SK-N-SH (cell line): Measurements from ENCODE around the gene PHKA1. TPM values are rescaled to one million over a fixed set of nuclear protein-coding genes. Genes with fewer than 3 reads are reported as not detected.
A peak's percentile ranks its signal among the peaks of the same experiment; 100 is the strongest.
"Not testable (repeated sequence)": the region's sequence is repeated elsewhere in the genome, so short reads cannot be mapped to it uniquely, and the experiment has no call there.

Source experiments
- CTCF ChIA-PET: fragments of 300-600, 350-600 bp; formaldehyde crosslinking; extraction: SDS; loops from one replicate; lab custom pipeline; 2021; lab: Yijun Ruan, JAX
- POLR2A ChIA-PET: fragments of 350-600 bp; sonication (Branson Sonifier 250); formaldehyde crosslinking; extraction: SDS; loops from one replicate; lab custom pipeline; 2020; ENCODE audit warnings: antibody characterized with exemption, inconsistent platforms; lab: Yijun Ruan, JAX
- DNase-seq: peaks from one replicate; pipeline ENCODE4 v3.0.0; 2012
- H2AFZ ChIP-seq: fragments of 200-600 bp; sonication (generic); 2 replicates; pipeline ENCODE4 v1.8.1; 2016; ENCODE audit warnings: antibody characterized with exemption, mild to moderate bottlenecking, low read depth
- H3F3A ChIP-seq: fragments of 200-600 bp; sonication (generic); replicated peaks from 2 replicates; pipeline ENCODE3; 2016; ENCODE audit warnings: antibody characterized with exemption, mild to moderate bottlenecking; ENCODE audit not compliant: insufficient read depth
- H3K27ac ChIP-seq, 2 experiments: fragments of 200-500 bp in 1 of 2; fragments of 200-600 bp in 1 of 2; sonication (Bioruptor generic) in 1 of 2; sonication (generic), shearing (Covaris generic) in 1 of 2; 2 replicates each; pipeline versions ENCODE4 v1.5.1 to v1.6.1; 2014 to 2016; ENCODE audit warnings: low read depth in 2 of 2, inconsistent platforms in 1 of 2, low read length in 1 of 2, mild to moderate bottlenecking in 1 of 2, mixed read lengths in 1 of 2
- H3K27me3 ChIP-seq: fragments of 200-600 bp; sonication (generic), shearing (Covaris generic); 2 replicates; pipeline ENCODE4 v1.6.1; 2016; ENCODE audit warnings: mixed run types; ENCODE audit not compliant: insufficient read depth
- H3K36me3 ChIP-seq, 2 experiments: fragments of 200-500 bp in 1 of 2; fragments of 200-600 bp in 1 of 2; sonication (Bioruptor generic) in 1 of 2; sonication (generic) in 1 of 2; replicated peaks in 1 of 2; 2 replicates each; pipeline versions ENCODE3 to v1.5.1; 2014 to 2016; ENCODE audit warnings: low read length in 1 of 2, mild to moderate bottlenecking in 1 of 2; ENCODE audit not compliant: insufficient read depth in 2 of 2, control insufficient read depth in 1 of 2
- H3K4me1 ChIP-seq, 2 experiments: fragments of 200-500 bp in 1 of 2; fragments of 200-600 bp in 1 of 2; sonication (Bioruptor generic) in 1 of 2; sonication (generic), shearing (Covaris generic) in 1 of 2; 2 replicates each; pipeline versions ENCODE4 v1.5.1 to v1.6.1; 2014 to 2016; ENCODE audit warnings: low read depth in 1 of 2, low read length in 1 of 2, mixed run types in 1 of 2; ENCODE audit not compliant: insufficient read depth in 2 of 2, control insufficient read depth in 1 of 2
- H3K4me2 ChIP-seq: fragments of 200-600 bp; sonication (generic), shearing (Covaris generic); 2 replicates; pipeline ENCODE4 v1.6.1; 2017; ENCODE audit warnings: mixed run types
- H3K4me3 ChIP-seq, 2 experiments: fragments of 200-500 bp in 1 of 2; fragments of 200-600 bp in 1 of 2; sonication (Bioruptor generic) in 1 of 2; sonication (generic), shearing (Covaris generic) in 1 of 2; 2 replicates each; pipeline versions ENCODE4 v1.5.1 to v1.8.1; 2014 to 2016; ENCODE audit warnings: low read depth in 2 of 2, inconsistent platforms in 1 of 2, low read length in 1 of 2, mild to moderate bottlenecking in 1 of 2, mixed read lengths in 1 of 2, moderate library complexity in 1 of 2
- H3K79me2 ChIP-seq: fragments of 200-600 bp; sonication (generic); 2 replicates; pipeline ENCODE4 v1.8.1; 2017; ENCODE audit warnings: mild to moderate bottlenecking; ENCODE audit not compliant: insufficient read depth
- H3K9ac ChIP-seq: fragments of 200-600 bp; sonication (generic); 2 replicates; pipeline ENCODE4 v1.6.1; 2017; ENCODE audit warnings: mixed run types
- H3K9me2 ChIP-seq: fragments of 200-600 bp; sonication (generic); 2 replicates; pipeline ENCODE4 v1.6.1; 2017; ENCODE audit warnings: mixed run types
- H3K9me3 ChIP-seq: fragments of 200-600 bp; sonication (generic); 2 replicates; pipeline ENCODE4 v1.6.1; 2017; ENCODE audit warnings: mixed run types, mild to moderate bottlenecking, moderate library complexity
- H4K20me1 ChIP-seq: fragments of 200-600 bp; sonication (generic); 2 replicates; pipeline ENCODE4 v1.6.1; 2017; ENCODE audit warnings: mild to moderate bottlenecking, mixed run types; ENCODE audit not compliant: insufficient read depth
- MXI1 ChIP-seq: IDR thresholded peaks from 2 replicates; pipeline ENCODE4 v1.6.1; 2012; ENCODE audit warnings: mild to moderate bottlenecking, low read depth, low read length, improper control_type of control experiment
- NRF1 ChIP-seq: IDR thresholded peaks from 2 replicates; pipeline ENCODE4 v1.6.1; 2012; ENCODE audit warnings: low read depth, mild to moderate bottlenecking, low read length
- WGBS: methylation state at CpG from one replicate; pipeline ENCODE4 v1.1.6; 2017; ENCODE audit warnings: low lambda C conversion rate; 5-methylcytosine and 5-hydroxymethylcytosine counted together
- polyA plus RNA-seq, 3 experiments: library from polyadenylated mRNA; depleted of rRNA; stranded (reverse); fragments of >200 nt; gene quantifications; 2 replicates each; pipeline ENCODE4 v1.2.3, GENCODE V29; 2012
- TF ChIP-seq, protein P1 (sequence below): IDR thresholded peaks from 2 replicates; pipeline ENCODE4 v1.4.0; 2012; ENCODE audit warnings: low read depth

PHKA1 gene
- polyA plus RNA-seq (2012; rRNA removed), result 4.8 and 6.2 TPM in 2 replicates
- polyA plus RNA-seq (2012; cell fraction: cytosol; rRNA removed), result 4.7 and 5.6 TPM in 2 replicates
- polyA plus RNA-seq (2012; cell fraction: nucleus; rRNA removed), result 8.0 and 10.5 TPM in 2 replicates

DNA sequence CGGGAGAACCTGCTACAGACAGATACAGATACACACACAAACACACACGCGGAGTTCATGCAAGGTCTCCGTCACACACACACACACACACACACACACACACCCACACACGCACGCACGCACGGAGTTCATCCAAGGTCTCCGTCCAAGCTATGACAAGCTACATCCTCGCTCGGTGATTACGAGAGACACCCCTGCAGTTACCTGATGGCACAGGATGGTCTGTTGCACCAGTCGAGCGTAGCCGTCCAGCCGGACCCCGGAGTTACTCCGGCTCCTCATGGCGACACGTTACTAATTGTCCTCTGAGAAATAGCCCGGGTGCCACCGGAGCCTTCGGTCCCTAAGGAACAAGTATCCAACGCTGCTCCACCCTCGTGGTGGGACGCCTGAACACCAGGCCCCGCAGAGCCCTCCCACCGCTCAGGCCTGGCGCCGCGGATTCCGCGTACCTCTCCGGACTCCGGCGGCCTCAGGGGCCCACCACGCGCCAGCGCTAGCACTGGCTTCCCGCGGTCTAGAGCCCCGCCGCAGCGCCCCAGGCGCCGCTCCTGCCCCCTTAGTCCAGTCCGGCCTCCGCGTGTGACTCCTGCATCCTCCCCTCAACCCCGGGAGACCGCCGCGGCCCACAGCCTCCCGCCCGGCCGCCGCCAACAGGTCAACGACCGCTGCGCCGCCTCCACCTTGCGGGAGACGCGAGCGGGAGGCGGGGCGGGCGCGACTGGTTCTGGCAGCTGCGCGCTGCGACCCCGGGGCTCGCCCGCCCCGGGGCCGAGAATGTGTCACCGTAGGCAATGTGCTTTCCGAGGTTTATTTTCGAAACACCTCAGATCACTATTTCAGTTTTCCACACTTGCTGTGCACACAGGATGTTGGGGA, at the start of gene PHKA1:
Gene PHKA1 (minus strand): TSS at position 708 of the 879 bp plus-strand sequence. CDS start 426 bp downstream, at position 282.
- peak within 1 kb of the TSS; percentile 42 to 66 for H3K4me3 ChIP-seq
- WGBS, result 6% methylated on average over 36 of the region's 80 CpGs
- not testable (repeated sequence) for H3K9me3 ChIP-seq
- peak; percentile 59 for TF ChIP-seq MXI1
- TF ChIP-seq, protein P1, sequence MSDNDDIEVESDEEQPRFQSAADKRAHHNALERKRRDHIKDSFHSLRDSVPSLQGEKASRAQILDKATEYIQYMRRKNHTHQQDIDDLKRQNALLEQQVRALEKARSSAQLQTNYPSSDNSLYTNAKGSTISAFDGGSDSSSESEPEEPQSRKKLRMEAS, result 0 out of 2 replicates have a peak, but pooled peaks have one; percentile 7
- TF ChIP-seq NRF1, result peak; percentile 46; the same call in 1 of the 2 replicates
- TF ChIP-seq, all 33 proteins: peak for 3; not testable (repeated sequence) for 30
- H3K79me2 ChIP-seq, H3K36me3 ChIP-seq, H3K9me2 ChIP-seq, H4K20me1 ChIP-seq, H3K4me1 ChIP-seq: not testable (repeated sequence)
- H3K4me2 ChIP-seq, result peak within 1 kb of the TSS; percentile 79
- peak within 1 kb of the TSS; percentile 44; the same call in 1 of the 2 replicates for H3K9ac ChIP-seq
- DNase-seq, result peak; percentile 75
- peak within 1 kb of the TSS; percentile 46 to 73; a peak in 3 of 4 replicates for H3K27ac ChIP-seq
- peaks cover 14% of the 10 kb centered on the region for H3F3A ChIP-seq
- peaks cover 13% of the 10 kb centered on the region; the same call in 1 of the 2 replicates for H3K27me3 ChIP-seq
- ChIA-PET CTCF (interaction anchor here (0.8 to 1.3 kb wide), 3 partner anchors 8 to 892 kb away, joined by 3 read pairs; no protein-coding TSS in a partner anchor), POLR2A (interaction anchor here (1.4 kb wide), 1 partner anchor 437 kb away, joined by 4 read pairs; the partner anchor contains the start of gene RPS4X)
- peak within 1 kb of the TSS; percentile 71 for H2AFZ ChIP-seq

DNA sequence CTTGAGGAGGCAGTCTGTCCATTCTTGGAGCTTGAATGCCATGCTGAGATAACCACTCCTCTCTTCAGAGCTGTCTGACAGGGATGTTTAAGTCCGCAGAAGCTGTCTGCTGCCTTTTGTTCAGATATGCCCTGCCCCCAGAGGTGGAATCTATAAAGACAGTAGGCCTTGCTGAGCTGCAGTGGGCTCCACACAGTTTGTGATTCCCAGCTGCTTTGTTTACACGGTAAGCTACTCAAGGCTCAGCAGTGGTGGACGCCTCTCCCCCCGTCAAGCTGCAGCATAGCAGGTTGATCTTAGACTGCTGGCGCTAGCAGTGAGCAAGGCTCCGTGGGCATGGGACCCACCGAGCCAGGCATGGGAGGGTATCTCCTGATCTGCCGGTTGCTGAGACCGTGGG, 46.3 kb upstream of the PHKA1 start:
- CTCF ChIA-PET, H3K79me2 ChIP-seq, H3K36me3 ChIP-seq, H3K4me1 ChIP-seq, H3K9me3 ChIP-seq, H3K27ac ChIP-seq, POLR2A ChIA-PET, H3K4me2 ChIP-seq, H3K4me3 ChIP-seq, H3K9ac ChIP-seq, H4K20me1 ChIP-seq, H3K9me2 ChIP-seq, H2AFZ ChIP-seq, DNase-seq, H3F3A ChIP-seq, H3K27me3 ChIP-seq: not testable (repeated sequence)
- WGBS, result no CpG with 5 or more reads among the region's 9 CpGs

DNA sequence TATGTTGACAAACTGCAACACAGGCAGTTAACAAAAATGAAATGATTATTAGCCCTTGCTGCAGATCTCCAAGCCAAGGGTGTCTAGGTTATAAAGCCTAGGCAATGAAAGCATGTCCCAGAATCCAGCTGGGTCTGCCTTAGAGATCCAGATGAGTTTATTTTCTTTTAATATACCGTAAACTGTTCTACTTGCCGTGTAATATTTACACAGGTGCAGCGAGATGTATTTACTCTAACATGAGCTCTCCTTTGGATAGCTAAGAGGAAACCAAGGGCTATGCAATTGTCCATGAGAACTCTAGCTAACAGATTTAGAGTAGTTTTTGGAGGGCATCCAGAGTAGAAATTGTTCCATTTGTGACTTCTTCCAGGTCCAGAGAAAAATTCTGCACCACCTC, 34.4 kb upstream of the PHKA1 start:
- no CpG with 5 or more reads among the region's 3 CpGs for WGBS
- H3K9me3 ChIP-seq, H3K36me3 ChIP-seq, H3K79me2 ChIP-seq, H3K9ac ChIP-seq, CTCF ChIA-PET, H3K9me2 ChIP-seq, H3K4me3 ChIP-seq, H3K27ac ChIP-seq, POLR2A ChIA-PET, H3K4me2 ChIP-seq, H3K27me3 ChIP-seq, DNase-seq, H3F3A ChIP-seq, H4K20me1 ChIP-seq, H3K4me1 ChIP-seq, H2AFZ ChIP-seq: not testable (repeated sequence)

DNA sequence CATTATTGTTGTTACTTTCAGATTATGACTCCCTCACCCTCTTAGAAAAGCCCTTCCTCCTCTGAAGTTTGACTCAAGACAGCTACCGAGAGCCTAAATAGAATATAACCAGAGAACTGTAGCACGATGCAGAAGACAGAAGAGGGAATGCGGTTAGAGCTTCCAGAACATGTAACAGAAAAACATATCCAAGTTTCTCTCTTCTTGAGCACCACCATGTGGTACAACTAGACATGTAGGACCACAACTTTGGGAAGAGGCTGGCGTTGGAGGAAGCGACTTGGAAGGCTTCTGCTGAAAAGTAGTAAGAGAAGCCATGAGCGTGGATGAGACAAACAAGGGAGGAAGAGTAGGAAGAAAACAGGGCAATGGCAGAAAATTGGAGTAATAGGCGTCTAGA, 31.4 kb upstream of the PHKA1 start:
- H3K27me3 ChIP-seq, POLR2A ChIA-PET, H3K9ac ChIP-seq, DNase-seq, H3K79me2 ChIP-seq, H3K4me1 ChIP-seq, H3K4me2 ChIP-seq, H3F3A ChIP-seq, H4K20me1 ChIP-seq, H3K9me2 ChIP-seq, H3K27ac ChIP-seq, H2AFZ ChIP-seq, H3K4me3 ChIP-seq, H3K36me3 ChIP-seq, H3K9me3 ChIP-seq, CTCF ChIA-PET: not testable (repeated sequence)
- no CpG with 5 or more reads among the region's 7 CpGs for WGBS
